D721Med (cell line): ENCODE results near the gene ATP6V0E1.

Source experiments
- DNase-seq: peaks from one replicate; pipeline ENCODE4 v3.0.0; 2011; ENCODE audit warnings: low spot score; ENCODE audit not compliant: insufficient read length
- FAIRE-seq: peaks from 2 replicates; lab custom pipeline; 2011; peaks lifted over from hg19 to GRCh38; lab: Jason Lieb, UNC
- TF ChIP-seq, protein P1 (sequence below): IDR thresholded peaks from 2 replicates; pipeline ENCODE4 v1.5.1; 2012; ENCODE audit warnings: mild to moderate bottlenecking, control low read depth; ENCODE audit not compliant: insufficient read depth; ENCODE audit errors: missing control alignments

The ATP6V0E1 gene

DNA sequence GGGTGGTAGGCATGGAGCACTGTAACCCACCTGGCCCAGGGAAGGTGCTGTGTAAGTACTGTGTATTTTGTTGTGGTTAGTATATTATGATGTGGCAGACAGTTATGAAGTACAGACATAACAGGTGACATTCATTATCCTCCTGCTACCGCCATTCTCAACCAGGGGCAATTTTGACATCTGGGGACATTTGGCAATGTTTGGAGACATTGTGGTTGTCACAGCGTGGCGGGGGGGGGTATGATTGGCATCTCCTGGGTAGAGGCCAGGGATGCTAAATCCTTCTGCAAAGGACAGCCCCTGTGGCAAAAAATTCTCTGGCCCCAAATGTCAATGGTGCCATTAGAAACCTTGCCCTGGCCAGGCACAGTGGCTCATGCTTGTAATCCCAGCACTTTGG, 34.1 kb upstream of the ATP6V0E1 start:
- FAIRE-seq = no peak
- TF ChIP-seq, protein P1, sequence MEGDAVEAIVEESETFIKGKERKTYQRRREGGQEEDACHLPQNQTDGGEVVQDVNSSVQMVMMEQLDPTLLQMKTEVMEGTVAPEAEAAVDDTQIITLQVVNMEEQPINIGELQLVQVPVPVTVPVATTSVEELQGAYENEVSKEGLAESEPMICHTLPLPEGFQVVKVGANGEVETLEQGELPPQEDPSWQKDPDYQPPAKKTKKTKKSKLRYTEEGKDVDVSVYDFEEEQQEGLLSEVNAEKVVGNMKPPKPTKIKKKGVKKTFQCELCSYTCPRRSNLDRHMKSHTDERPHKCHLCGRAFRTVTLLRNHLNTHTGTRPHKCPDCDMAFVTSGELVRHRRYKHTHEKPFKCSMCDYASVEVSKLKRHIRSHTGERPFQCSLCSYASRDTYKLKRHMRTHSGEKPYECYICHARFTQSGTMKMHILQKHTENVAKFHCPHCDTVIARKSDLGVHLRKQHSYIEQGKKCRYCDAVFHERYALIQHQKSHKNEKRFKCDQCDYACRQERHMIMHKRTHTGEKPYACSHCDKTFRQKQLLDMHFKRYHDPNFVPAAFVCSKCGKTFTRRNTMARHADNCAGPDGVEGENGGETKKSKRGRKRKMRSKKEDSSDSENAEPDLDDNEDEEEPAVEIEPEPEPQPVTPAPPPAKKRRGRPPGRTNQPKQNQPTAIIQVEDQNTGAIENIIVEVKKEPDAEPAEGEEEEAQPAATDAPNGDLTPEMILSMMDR = no peak
- DNase-seq = no peak

DNA sequence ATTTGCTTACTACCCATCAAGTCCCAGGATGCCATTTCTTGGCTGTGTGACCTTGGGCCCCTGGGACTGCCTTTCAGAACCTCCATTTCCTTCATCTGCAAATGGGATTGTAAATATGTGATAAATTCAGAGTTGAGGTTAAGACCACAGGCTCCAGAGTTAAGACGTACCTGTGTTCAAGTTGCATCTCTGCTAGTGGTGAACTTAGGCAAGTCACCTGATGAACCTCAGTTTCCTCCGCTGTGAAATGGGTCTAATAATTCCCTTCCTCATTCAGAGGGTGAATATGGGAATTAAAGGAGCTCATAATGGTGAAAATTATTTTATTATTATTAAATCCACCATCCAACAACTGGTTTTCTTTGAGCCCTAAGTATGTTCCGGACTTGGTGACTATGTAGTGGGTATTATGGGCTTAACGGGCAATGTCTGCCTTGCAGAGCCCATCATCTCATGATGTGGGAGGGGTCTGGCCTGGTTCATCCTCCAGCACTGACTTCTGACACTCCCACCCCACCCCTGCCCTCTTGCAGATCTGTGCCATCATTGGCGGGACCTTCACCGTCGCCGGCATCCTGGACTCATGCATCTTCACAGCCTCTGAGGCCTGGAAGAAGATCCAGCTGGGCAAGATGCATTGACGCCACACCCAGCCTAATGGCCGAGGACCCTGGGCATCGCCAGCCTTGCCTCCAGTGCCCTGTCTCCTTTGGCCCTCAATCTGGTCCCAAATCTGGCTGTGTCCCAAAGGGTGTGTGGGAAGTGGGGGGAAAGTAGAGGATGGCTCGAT, 33.2 kb upstream of the ATP6V0E1 start:
- DNase-seq = no peak
- no peak for FAIRE-seq
- TF ChIP-seq, protein P1 = no peak

DNA sequence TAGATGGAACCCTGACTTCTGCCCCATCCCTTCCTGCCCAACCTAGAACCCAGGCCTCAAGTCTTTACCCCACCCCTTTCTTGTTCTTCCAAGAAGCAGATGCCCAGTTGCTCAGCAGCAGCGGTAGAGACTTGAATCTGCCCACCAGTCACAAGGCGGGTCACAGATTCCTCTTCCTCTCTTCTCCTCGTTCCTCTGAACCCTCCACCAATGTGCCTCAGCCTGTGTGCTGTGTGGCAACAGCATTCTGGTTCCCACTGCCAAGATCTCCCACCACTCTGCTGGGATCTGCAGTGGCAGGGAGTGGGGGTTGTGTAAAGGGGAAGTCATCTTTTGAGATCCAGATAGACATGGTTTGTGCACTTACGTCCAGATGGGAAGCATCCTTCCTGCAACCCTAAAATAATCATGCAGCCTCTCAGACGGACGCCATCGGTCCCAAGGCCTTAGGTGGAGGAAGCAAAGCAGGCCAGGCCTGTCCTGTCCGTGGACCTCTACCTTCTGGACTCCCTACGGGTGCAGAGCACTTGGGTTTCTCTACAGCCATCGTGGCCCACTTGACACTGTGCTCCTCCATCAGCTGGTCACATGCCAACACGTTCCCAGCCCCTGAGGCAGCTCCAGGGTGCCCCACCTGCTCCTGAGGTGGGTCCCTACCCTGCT, 32.1 kb upstream of the ATP6V0E1 start:
- TF ChIP-seq, protein P1 = no peak
- FAIRE-seq (no peak), DNase-seq (no peak)

DNA sequence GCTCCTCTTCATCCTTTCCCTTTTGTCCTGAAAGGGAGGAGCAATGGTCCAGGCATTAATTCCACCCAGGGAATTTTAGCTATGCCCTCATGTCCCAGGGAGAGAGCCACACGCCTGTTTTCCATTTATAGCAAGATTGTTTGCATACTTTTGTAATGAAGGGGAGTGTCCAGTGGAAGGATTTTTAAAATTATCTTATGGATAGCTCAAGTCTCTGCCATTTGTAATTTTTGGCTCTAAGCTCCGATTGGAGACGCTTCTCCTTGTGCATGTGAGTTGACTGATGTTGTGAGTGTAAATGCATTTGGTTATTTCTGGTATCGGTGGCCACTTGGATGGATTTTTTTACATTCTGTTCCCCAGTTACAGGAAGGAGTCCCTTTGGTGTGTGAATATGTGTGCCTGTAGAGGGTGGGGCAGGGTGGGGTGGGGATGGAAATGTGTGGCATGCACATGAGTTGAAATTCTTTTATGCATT, 31.5 kb upstream of the ATP6V0E1 start:
- TF ChIP-seq, protein P1 = no peak
- FAIRE-seq (no peak), DNase-seq (no peak)

DNA sequence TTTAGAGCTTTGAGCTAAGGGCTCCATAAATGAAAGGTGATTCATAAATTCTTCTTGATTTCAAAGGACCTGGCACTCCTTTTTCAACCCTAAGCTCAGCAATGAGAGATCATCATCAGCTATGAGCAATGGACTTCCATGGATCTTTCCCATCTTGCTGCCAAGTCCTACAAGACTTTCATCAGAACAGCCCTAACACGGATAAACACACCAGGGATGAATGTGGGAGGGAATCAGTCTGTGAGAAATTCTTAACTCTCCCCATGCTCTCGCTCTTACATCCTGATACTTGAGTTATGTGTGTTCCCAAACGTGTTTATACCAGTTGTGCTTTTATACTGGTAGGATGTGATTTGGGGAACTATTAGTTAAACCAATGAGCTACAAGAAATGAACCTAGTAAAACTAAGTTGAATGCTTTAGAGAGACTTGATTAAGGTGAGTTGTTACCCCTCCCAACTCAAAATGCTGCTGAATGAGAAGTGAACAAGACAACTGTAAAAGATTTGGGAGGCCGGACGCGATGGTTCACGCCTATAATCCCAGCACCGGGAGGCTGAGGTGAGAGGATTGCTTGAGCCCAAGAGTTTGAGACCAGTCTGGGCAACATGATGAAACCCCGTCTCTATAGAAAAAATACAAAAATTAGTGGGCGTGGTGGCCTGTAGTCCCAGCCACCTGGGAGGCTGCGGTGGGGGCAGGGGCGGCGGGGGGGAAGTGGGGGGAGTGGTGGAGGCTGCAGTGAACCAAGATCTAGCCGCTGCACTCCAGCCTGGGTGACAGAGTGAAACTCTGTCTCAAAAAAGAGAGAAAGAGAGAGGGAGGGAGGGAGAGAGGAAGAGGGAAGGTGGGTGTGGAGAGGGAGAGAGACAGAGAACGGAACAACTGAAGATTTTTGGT, 29.5 kb upstream of the ATP6V0E1 start:
- DNase-seq (no peak), FAIRE-seq (no peak)
- TF ChIP-seq, protein P1 = no peak

DNA sequence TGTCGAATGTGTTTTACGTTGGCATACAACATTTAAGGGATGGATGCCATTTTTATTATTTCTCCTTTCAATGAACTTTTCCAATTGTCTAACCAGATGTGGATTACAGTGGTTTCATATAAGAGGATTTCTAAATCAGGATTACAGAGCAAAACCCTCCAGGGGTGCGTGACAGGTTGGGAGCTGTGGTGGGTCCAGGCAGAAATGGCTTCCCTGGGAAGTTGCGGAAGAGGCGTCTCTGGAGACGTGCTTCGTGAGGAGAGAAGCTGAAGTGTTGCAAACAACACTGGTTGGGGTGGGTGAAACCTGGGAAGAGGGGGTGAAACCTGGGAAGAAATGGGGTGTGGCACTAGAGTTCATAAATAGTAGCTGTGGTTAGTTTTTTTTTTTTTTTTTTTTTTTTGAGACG, 28.8 kb upstream of the ATP6V0E1 start:
- FAIRE-seq (no peak), DNase-seq (no peak)
- TF ChIP-seq, protein P1 = no peak
